Erythroblast (primary cell): ENCODE measurements around the gene KIF25.

Source experiments
- DNase-seq, 2 experiments: peaks; one replicate each; lab custom pipeline; 2025; lab: John Stamatoyannopoulos, UW
- GATA1 ChIP-seq: IDR thresholded peaks from 2 replicates; pipeline ENCODE4 v1.6.1; 2011; ENCODE audit warnings: low read depth, mild to moderate bottlenecking, control low read depth, low read length, moderate library complexity
- POLR2A ChIP-seq: IDR thresholded peaks from 2 replicates; pipeline ENCODE4 v1.6.1; 2011; ENCODE audit warnings: mild to moderate bottlenecking, low read length

The KIF25 gene

GRCh38 chr6:168045141-168045691 lies 47.7 kb downstream of the KIF25 start:
- no peak for TF ChIP-seq POLR2A
- no peak for TF ChIP-seq GATA1
- no peak for DNase-seq

DNA sequence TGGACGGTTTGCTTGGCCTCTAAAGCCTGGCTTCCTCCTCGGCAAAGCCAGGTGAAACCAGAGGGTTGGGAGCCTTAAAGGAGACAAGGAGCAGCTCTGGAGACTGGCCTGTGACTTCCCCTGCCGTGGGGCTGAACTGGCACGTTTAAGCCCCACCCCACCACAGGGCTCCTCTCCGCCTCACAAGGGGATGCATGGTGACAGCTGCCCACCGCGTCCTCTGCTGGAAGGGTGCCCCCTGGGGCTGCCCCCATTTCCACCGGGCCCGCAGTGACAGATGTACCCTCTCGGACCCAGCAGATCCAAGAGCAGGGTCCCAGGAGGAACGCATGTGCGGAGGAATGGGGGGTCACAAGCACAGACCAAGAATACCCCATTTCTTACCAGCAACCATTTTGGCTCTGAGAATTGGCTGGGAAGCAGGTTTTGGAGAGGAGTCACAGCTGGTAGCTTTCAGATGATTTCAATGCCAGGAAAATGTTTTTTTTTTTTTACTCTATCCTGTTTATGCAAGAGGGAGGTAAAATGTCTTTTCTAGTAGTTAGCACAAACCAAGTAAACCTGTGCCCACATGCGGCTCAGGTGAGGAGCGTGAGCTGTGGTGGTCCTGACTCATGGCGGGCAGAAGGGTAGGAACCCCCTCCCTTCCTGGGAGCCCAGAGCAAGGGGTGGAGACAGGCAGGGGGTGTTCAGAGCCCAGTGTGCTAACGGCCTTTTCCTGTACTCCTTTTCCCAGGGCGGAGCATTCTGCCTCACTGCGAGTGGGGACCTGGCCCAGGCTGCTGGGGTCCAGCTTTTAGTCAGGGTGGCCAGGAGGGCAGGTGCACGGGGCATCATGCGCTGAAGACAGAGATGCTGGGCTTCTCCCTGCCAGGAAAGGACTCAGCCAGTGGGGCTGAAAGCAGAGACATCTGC lies 48.5 kb downstream of the KIF25 start:
- TF ChIP-seq GATA1 (no peak), POLR2A (no peak)
- no peak for DNase-seq

GRCh38 chr6:168046696-168047095 lies 49.2 kb downstream of the KIF25 start:
- DNase-seq: no peak

DNA sequence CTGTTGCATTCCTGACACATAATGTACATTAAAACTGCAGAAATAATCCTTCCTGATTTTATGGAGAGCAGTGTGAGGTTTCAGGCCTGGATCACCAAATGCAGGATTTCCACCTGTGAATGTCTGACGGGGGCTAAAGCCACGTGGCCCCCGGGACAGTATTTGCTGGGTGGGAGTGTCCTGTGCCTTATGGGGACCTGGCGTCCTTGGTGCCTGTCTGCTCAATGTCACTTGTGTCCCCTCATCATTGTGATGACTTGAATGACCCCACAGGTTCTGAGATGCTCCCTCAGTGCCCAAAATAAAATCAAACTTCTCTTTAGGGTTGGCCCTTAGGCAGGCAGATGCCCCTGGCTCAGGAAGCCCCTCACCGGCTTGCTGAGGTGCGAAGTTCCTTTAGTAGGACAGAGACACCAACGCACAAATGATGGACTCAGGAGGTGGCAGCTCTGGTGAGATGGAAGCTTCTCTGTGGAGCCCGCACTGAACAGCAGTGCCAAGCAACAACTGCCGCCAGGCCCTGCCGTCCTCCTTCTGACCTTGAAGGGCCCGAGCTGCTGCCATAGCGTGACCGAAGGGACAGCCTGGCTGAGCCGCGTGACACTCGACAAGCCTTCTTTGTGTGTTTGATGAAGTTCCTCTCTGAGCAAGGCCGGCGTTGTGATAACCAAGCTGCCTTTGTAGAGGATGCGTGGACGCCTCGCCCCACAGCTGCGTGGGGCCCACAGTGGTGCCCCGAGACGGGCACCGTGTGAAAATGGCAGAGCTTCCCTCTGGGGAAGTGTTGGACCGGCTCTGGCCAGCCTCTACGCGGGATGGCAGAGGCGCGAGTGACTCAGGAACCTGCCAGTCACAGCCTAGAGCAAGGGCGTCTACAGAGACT lies 50.6 kb downstream of the KIF25 start:
- no peak for TF ChIP-seq POLR2A
- TF ChIP-seq GATA1: no peak
- no peak for DNase-seq

More at GRCh38 chr6:168046696-168047095, 49.2 kb downstream of the KIF25 start:
- TF ChIP-seq POLR2A: no peak
- TF ChIP-seq GATA1: no peak

- no peak for DNase-seq
- no peak for TF ChIP-seq POLR2A
- no peak for TF ChIP-seq GATA1
Observed at GRCh38 chr6:168048724-168049025, 51.2 kb downstream of the KIF25 start.

DNA sequence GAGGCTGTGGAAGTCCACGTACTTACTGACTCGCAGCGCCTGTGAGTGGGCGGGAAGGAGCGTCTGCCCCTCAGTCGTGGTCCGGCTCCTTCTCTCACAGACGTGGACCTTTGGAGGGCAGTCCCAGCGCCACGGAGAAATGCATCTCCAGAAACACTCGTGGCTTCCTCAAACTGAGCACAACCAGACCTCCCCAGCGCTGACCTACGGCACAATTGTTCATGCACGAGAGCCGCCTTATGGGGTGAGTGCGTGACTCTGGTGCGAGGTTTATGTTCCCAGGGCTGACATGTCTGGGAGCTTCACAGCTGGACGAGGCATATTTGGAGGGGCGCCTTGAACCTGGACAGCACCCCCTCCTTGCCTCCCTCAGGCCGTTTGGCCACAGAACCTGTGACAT lies 51.8 kb downstream of the KIF25 start:
- no peak for DNase-seq
- TF ChIP-seq POLR2A: no peak
- no peak for TF ChIP-seq GATA1

GRCh38 chr6:168049706-168050224 lies 52.3 kb downstream of the KIF25 start:
- DNase-seq: no peak
- TF ChIP-seq POLR2A (no peak), GATA1 (no peak)

- no peak for DNase-seq
Observed at GRCh38 chr6:168050225-168050880, 52.9 kb downstream of the KIF25 start.

GRCh38 chr6:168050881-168051586 lies 53.6 kb downstream of the KIF25 start:
- DNase-seq: no peak
- no peak for TF ChIP-seq POLR2A
- no peak for TF ChIP-seq GATA1

More at GRCh38 chr6:168050225-168050880, 52.9 kb downstream of the KIF25 start:
- TF ChIP-seq GATA1: no peak
- no peak for TF ChIP-seq POLR2A

- TF ChIP-seq GATA1 (no peak), POLR2A (no peak)
- no peak for DNase-seq
Observed at GRCh38 chr6:168051648-168052047, 54.2 kb downstream of the KIF25 start.

DNA sequence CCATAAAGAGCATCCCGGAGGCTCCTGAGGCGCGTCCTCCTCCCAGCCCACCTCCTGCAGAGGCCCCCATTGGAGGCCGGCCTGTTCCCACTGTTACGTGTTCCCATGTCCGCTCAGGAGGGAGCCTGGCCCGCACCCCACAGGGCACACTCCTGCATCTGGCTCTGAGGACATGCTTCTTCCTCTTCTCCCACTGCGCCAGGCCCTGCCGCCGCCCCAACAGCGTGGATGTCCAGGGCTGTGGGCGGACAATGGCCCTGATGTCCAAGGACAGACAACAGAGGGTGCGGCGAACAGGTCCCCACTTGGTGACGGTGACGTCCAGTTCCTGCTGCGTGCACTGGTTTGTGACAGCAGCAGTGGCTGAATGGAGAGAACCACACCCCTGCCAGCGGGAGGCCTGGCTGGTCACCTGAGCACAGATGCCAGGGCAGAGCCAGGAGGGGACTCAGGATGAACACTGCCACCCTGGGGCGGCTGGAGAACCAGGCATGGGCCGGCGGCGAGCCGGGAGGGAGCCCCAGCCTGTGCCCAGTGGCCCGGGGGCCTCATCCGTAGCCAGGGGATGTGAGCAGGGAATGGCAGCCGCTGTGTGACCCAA lies 54.9 kb downstream of the KIF25 start:
- no peak for TF ChIP-seq GATA1
- no peak for TF ChIP-seq POLR2A
- DNase-seq: no peak
